KMS-11 (cell line): ENCODE measurements around the gene RANBP10.

Experiments used
- H2AFZ ChIP-seq: fragments of 200-600 bp; sonication (generic); 2 replicates; pipeline ENCODE4 v1.6.1; 2016; ENCODE audit warnings: antibody characterized with exemption, mixed run types, low read depth
- H3K27ac ChIP-seq: fragments of 200-600 bp; sonication (generic); 2 replicates; pipeline ENCODE4 v1.6.1; 2016; ENCODE audit warnings: mild to moderate bottlenecking, mixed run types
- H3K27me3 ChIP-seq: fragments of 200-600 bp; sonication (generic); 2 replicates; pipeline ENCODE4 v1.6.1; 2017; ENCODE audit warnings: mild to moderate bottlenecking, low read depth, mixed run types, moderate library complexity; ENCODE audit not compliant: insufficient read depth
- H3K36me3 ChIP-seq: fragments of 200-600 bp; sonication (generic); 2 replicates; pipeline ENCODE4 v1.6.1; 2017; ENCODE audit warnings: mild to moderate bottlenecking, mixed run types; ENCODE audit not compliant: insufficient read depth
- H3K4me1 ChIP-seq: fragments of 200-600 bp; sonication (generic); 2 replicates; pipeline ENCODE4 v1.6.1; 2016; ENCODE audit warnings: mild to moderate bottlenecking, low read depth, mixed run types; ENCODE audit not compliant: poor library complexity, severe bottlenecking
- H3K4me2 ChIP-seq: fragments of 200-600 bp; sonication (generic); 2 replicates; pipeline ENCODE4 v1.7.0; 2016; ENCODE audit warnings: mild to moderate bottlenecking, mixed run types
- H3K4me3 ChIP-seq: fragments of 200-600 bp; sonication (generic); IDR thresholded peaks from 2 replicates; pipeline ENCODE4 v1.6.1; 2017; ENCODE audit warnings: low read depth, low read length, mixed read lengths; ENCODE audit not compliant: insufficient read depth
- H3K79me2 ChIP-seq: fragments of 200-600 bp; sonication (generic); 2 replicates; pipeline ENCODE4 v1.6.1; 2016; ENCODE audit warnings: low read depth, mixed run types; ENCODE audit not compliant: insufficient read depth
- H3K9ac ChIP-seq: fragments of 200-600 bp; sonication (generic); 2 replicates; pipeline ENCODE4 v1.6.1; 2016; ENCODE audit warnings: mild to moderate bottlenecking, mixed run types
- H4K20me1 ChIP-seq: fragments of 200-600 bp; sonication (generic); 2 replicates; pipeline ENCODE4 v1.6.1; 2016; ENCODE audit warnings: mild to moderate bottlenecking, mixed run types; ENCODE audit not compliant: insufficient read depth
- TF ChIP-seq, protein P1 (sequence below): fragments of 200-600 bp; sonication (generic); conservative IDR thresholded peaks from 2 replicates; pipeline ENCODE4 v1.6.1; 2017; ENCODE audit warnings: low read depth, mild to moderate bottlenecking, antibody characterized with exemption, low read length, moderate library complexity, mixed read lengths

The RANBP10 gene

DNA sequence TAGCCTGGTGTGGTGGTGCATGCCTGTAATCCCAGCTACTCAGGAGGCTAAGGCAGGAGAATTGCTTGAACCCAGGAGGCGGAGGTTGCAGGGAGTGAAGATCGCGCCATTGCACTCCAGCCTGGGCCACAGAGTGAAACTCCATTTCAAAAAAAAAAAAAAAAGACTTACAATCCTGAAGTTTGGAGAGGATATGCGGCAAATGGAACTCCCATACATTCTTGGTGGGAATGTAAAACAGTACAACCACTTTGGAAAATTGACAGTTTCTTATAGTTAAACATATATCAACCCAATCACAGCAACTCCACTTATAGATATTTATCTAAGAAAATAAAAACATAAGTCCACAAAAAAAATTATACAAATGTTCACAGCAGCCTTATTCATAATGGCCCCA is 99.2 kb downstream of the RANBP10 start:
- no peaks in the 10 kb centered on the region; the same call in 1 of the 2 replicates for H4K20me1 ChIP-seq
- TF ChIP-seq, protein P1, sequence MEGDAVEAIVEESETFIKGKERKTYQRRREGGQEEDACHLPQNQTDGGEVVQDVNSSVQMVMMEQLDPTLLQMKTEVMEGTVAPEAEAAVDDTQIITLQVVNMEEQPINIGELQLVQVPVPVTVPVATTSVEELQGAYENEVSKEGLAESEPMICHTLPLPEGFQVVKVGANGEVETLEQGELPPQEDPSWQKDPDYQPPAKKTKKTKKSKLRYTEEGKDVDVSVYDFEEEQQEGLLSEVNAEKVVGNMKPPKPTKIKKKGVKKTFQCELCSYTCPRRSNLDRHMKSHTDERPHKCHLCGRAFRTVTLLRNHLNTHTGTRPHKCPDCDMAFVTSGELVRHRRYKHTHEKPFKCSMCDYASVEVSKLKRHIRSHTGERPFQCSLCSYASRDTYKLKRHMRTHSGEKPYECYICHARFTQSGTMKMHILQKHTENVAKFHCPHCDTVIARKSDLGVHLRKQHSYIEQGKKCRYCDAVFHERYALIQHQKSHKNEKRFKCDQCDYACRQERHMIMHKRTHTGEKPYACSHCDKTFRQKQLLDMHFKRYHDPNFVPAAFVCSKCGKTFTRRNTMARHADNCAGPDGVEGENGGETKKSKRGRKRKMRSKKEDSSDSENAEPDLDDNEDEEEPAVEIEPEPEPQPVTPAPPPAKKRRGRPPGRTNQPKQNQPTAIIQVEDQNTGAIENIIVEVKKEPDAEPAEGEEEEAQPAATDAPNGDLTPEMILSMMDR, result no peak
- H3K4me2 ChIP-seq, result no peak overlapping the region
- no peaks in the 10 kb centered on the region for H3K27me3 ChIP-seq
- H3K79me2 ChIP-seq, result 0 out of 2 replicates have a peak, but pooled peaks cover 4% of the 10 kb centered on the region
- H2AFZ ChIP-seq, result no peak overlapping the region
- no peak overlapping the region for H3K27ac ChIP-seq
- no peak overlapping the region for H3K4me3 ChIP-seq
- H3K4me1 ChIP-seq, result no peaks in the 10 kb centered on the region
- H3K9ac ChIP-seq, result no peak overlapping the region
- no peaks in the 10 kb centered on the region for H3K36me3 ChIP-seq

DNA sequence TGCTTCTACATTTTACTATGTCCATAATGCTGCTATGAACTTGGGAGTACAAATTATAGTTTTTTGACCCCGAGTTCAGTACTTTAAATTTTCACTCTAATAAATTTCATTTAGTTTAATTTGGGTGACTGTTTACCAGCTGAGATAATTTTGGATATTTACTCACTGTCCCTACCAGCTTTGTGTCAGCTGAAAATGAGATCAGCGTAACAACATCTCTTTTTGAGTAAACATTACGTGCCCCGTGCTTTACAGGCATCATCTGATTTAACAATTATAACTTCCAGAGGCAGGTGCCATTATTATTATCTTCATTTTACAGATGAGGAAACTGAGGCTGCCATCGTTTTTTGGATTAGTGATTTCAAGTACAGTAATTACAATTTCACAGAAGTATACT is 102.2 kb downstream of the RANBP10 start:
- no peaks in the 10 kb centered on the region for H3K27me3 ChIP-seq
- no peak overlapping the region for H3K27ac ChIP-seq
- H3K4me2 ChIP-seq, result no peak overlapping the region
- no peak overlapping the region for H2AFZ ChIP-seq
- H3K9ac ChIP-seq, result no peak overlapping the region
- TF ChIP-seq, protein P1, result no peak
- H4K20me1 ChIP-seq, result no peaks in the 10 kb centered on the region; the same call in 1 of the 2 replicates
- H3K36me3 ChIP-seq, result no peaks in the 10 kb centered on the region
- no peaks in the 10 kb centered on the region for H3K4me1 ChIP-seq
- H3K4me3 ChIP-seq, result no peak overlapping the region
- H3K79me2 ChIP-seq, result no peaks in the 10 kb centered on the region

DNA sequence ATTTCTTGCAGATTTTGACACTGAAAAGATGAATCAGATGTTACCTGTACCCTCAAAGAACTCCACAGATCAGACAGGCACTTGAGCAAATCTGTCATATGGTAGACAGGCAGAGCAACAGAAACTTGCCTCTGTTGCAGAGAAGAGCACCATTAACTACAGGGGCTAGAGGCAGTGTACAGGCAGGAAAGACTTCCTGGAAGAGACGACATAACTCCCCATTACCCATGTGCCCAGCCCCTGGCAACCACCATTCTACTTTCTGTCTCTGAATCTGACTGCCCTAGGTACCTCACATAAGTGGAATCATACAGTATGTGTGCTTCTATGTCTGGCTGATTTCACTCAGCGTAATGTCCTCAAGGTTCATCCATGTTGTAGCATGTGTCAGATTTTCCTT is 102.7 kb downstream of the RANBP10 start:
- Histone ChIP-seq H3K4me2 (no peak overlapping the region), H3K36me3 (no peaks in the 10 kb centered on the region), H2AFZ (no peak overlapping the region), H3K9ac (no peak overlapping the region), H3K4me3 (no peak overlapping the region), H4K20me1 (no peaks in the 10 kb centered on the region; the same call in 1 of the 2 replicates), H3K27me3 (no peaks in the 10 kb centered on the region), H3K27ac (no peak overlapping the region), H3K4me1 (no peaks in the 10 kb centered on the region), H3K79me2 (no peaks in the 10 kb centered on the region)
- TF ChIP-seq, protein P1, result no peak

DNA sequence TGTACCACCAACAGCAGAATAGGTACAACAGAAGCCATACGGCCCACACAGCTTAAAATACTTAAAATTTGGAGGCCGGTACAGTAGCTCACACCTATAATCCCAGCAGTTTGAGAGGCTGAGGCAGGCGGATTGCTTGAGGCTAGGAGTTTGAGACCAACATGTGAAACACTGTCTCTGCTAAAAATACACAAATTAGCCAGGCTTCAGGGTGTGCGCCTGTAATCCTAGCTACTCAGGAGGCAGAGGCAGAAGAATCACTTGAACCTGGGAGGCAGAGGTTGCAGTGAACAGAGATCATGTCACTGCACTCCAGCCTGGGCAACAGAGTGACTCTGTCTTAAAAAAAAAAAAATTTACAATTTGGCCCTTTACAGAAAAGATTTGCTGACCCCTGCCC is 104.2 kb downstream of the RANBP10 start:
- Histone ChIP-seq H3K27ac (no peak overlapping the region), H3K36me3 (no peaks in the 10 kb centered on the region), H4K20me1 (no peaks in the 10 kb centered on the region), H3K79me2 (no peaks in the 10 kb centered on the region), H3K9ac (no peak overlapping the region), H3K27me3 (no peaks in the 10 kb centered on the region), H3K4me3 (no peak overlapping the region), H3K4me1 (no peaks in the 10 kb centered on the region), H3K4me2 (no peak overlapping the region), H2AFZ (no peak overlapping the region)
- TF ChIP-seq, protein P1, result no peak

DNA sequence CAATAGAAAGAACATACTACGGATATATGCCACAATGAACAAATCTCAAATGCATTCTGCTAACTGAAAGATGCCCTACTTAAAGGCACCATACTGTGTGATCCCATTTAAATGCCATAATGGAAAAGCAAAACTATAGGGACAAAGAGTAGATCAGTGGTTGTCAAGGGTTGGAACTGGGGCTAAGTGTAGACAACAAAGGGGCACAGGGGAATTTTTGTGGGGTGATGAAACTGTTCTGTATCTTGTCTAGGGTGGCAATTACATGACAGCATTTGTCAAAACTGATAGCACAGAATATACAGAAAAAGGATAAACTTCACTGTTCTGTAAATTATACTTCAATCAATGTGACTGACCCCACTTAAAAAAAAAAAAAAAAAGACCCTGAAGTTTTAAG is 104.9 kb downstream of the RANBP10 start:
- Histone ChIP-seq H2AFZ (no peak overlapping the region), H3K36me3 (no peaks in the 10 kb centered on the region), H3K27ac (no peak overlapping the region), H3K4me1 (no peaks in the 10 kb centered on the region), H3K27me3 (no peaks in the 10 kb centered on the region), H3K4me2 (no peak overlapping the region), H3K9ac (no peak overlapping the region), H4K20me1 (no peaks in the 10 kb centered on the region), H3K4me3 (no peak overlapping the region), H3K79me2 (no peaks in the 10 kb centered on the region)
- TF ChIP-seq, protein P1, result no peak
